HEK293 (cell line): ENCODE measurements around the gene BAZ1A.

Source experiments
- CTCF ChIA-PET: fragments of 350-600 bp; formaldehyde crosslinking; extraction: SDS; loops from one replicate; lab custom pipeline; 2021; ENCODE audit warnings: antibody characterized with exemption; lab: Yijun Ruan, JAX
- POLR2A ChIA-PET: fragments of 300-600 bp; formaldehyde crosslinking; extraction: SDS; loops from one replicate; lab custom pipeline; 2020; ENCODE audit warnings: antibody characterized with exemption, inconsistent platforms; lab: Yijun Ruan, JAX
- H3K27ac ChIP-seq: fragments of 200-500 bp; sonication (Bioruptor generic); 2 replicates; pipeline ENCODE4 v1.5.1; 2014; ENCODE audit warnings: low read depth, low read length, control low read depth, inconsistent platforms; ENCODE audit errors: extremely low read depth
- H3K36me3 ChIP-seq, 2 experiments: fragments of 200-500 bp in 1 of 2; sonication (Bioruptor generic) in 1 of 2; 1 replicate in 1 of 2; 2 replicates in 1 of 2; pipeline ENCODE4 v1.5.1; 2014 to 2017; ENCODE audit warnings: inconsistent platforms in 2 of 2, low read length in 2 of 2; ENCODE audit not compliant: control insufficient read depth in 2 of 2, insufficient read depth in 1 of 2
- H3K4me1 ChIP-seq: fragments of 200-500 bp; sonication (Bioruptor generic); 2 replicates; pipeline ENCODE4 v1.5.1; 2014; ENCODE audit warnings: mild to moderate bottlenecking, low read length, inconsistent platforms; ENCODE audit not compliant: control insufficient read depth, insufficient read depth
- H3K4me3 ChIP-seq: 2 replicates; pipeline ENCODE4 v1.5.1; 2011; ENCODE audit warnings: low read depth, mild to moderate bottlenecking, control low read depth, low read length, moderate library complexity
- H3K9me3 ChIP-seq: fragments of 200-500 bp; sonication (Bioruptor generic); 2 replicates; pipeline ENCODE4 v1.5.1; 2014; ENCODE audit warnings: low read depth, low read length, inconsistent platforms; ENCODE audit not compliant: control insufficient read depth, insufficient read depth
- KLF8 ChIP-seq: fragments of 450-650 bp; formaldehyde crosslinking; IDR thresholded peaks from 2 replicates; pipeline ENCODE4 v1.5.1; 2016; ENCODE audit warnings: missing biosample characterization, missing genetic modification characterization
- MZF1 ChIP-seq: fragments of 450-650 bp; formaldehyde crosslinking; IDR thresholded peaks from 2 replicates; pipeline ENCODE4 v1.5.1; 2017; ENCODE audit warnings: missing biosample characterization, missing genetic modification characterization, borderline replicate concordance
- SP2 ChIP-seq: fragments of 450-650 bp; formaldehyde crosslinking; IDR thresholded peaks from 2 replicates; pipeline ENCODE4 v1.5.1; 2016; ENCODE audit warnings: missing biosample characterization, missing genetic modification characterization
- WT1 ChIP-seq: fragments of 450-650 bp; formaldehyde crosslinking; IDR thresholded peaks from 2 replicates; pipeline ENCODE4 v1.5.1; 2016; ENCODE audit warnings: missing biosample characterization, missing genetic modification characterization
- ZBTB20 ChIP-seq: fragments of 450-650 bp; formaldehyde crosslinking; IDR thresholded peaks from 2 replicates; pipeline ENCODE4 v1.5.1; 2016; ENCODE audit warnings: missing biosample characterization, missing genetic modification characterization
- ZNF138 ChIP-seq: fragments of 450-650 bp; formaldehyde crosslinking; IDR thresholded peaks from 2 replicates; pipeline ENCODE4 v1.5.1; 2016; ENCODE audit warnings: missing biosample characterization, missing genetic modification characterization, borderline replicate concordance
- ZNF169 ChIP-seq: fragments of 450-650 bp; formaldehyde crosslinking; IDR thresholded peaks from 2 replicates; pipeline ENCODE4 v1.5.1; 2016; ENCODE audit warnings: missing biosample characterization, missing genetic modification characterization
- ZNF202 ChIP-seq: fragments of 450-650 bp; formaldehyde crosslinking; IDR thresholded peaks from 2 replicates; pipeline ENCODE4 v1.5.1; 2016; ENCODE audit warnings: missing biosample characterization, missing genetic modification characterization, borderline replicate concordance
- ZNF214 ChIP-seq: fragments of 450-650 bp; formaldehyde crosslinking; IDR thresholded peaks from 2 replicates; pipeline ENCODE4 v1.5.1; 2017; ENCODE audit warnings: missing biosample characterization, mild to moderate bottlenecking, missing genetic modification characterization, borderline replicate concordance
- ZNF394 ChIP-seq: fragments of 450-650 bp; formaldehyde crosslinking; IDR thresholded peaks from 2 replicates; pipeline ENCODE4 v1.5.1; 2016; ENCODE audit warnings: missing biosample characterization, missing genetic modification characterization, mild to moderate bottlenecking, moderate library complexity, borderline replicate concordance
- ZNF433 ChIP-seq: fragments of 450-650 bp; formaldehyde crosslinking; IDR thresholded peaks from 2 replicates; pipeline ENCODE4 v1.5.1; 2016; ENCODE audit warnings: missing biosample characterization, missing genetic modification characterization, low read depth
- ZNF623 ChIP-seq: fragments of 450-650 bp; formaldehyde crosslinking; IDR thresholded peaks from 2 replicates; pipeline ENCODE4 v1.5.1; 2016; ENCODE audit warnings: missing biosample characterization, missing genetic modification characterization
- ZNF626 ChIP-seq: fragments of 450-650 bp; sonication (Bioruptor Pico); formaldehyde crosslinking; IDR thresholded peaks from 2 replicates; pipeline ENCODE4 v1.5.1; 2018; ENCODE audit warnings: missing biosample characterization, missing genetic modification characterization, inconsistent platforms
- ZNF654 ChIP-seq: fragments of 450-650 bp; formaldehyde crosslinking; IDR thresholded peaks from 2 replicates; pipeline ENCODE4 v1.5.1; 2016; ENCODE audit warnings: low read depth, missing biosample characterization, missing genetic modification characterization
- ZNF776 ChIP-seq: fragments of 450-650 bp; formaldehyde crosslinking; IDR thresholded peaks from 2 replicates; pipeline ENCODE4 v1.5.0; 2017; ENCODE audit warnings: missing biosample characterization, missing genetic modification characterization, borderline replicate concordance
- ZSCAN23 ChIP-seq: fragments of 450-650 bp; formaldehyde crosslinking; IDR thresholded peaks from 2 replicates; pipeline ENCODE4 v1.5.1; 2016; ENCODE audit warnings: missing biosample characterization, missing genetic modification characterization
- ZSCAN30 ChIP-seq: fragments of 450-650 bp; IDR thresholded peaks from 2 replicates; pipeline ENCODE4 v1.5.1; 2018; ENCODE audit warnings: missing biosample characterization, mild to moderate bottlenecking, missing genetic modification characterization, moderate library complexity
- TF ChIP-seq, protein P1 (sequence below): fragments of 450-650 bp; formaldehyde crosslinking; IDR thresholded peaks from 2 replicates; pipeline ENCODE4 v1.5.1; 2016; ENCODE audit warnings: missing biosample characterization, missing genetic modification characterization
- TF ChIP-seq, protein P2 (sequence below): fragments of 450-650 bp; formaldehyde crosslinking; IDR thresholded peaks from 2 replicates; pipeline ENCODE4 v1.5.1; 2016; ENCODE audit warnings: missing biosample characterization, missing genetic modification characterization
- TF ChIP-seq, protein P3 (sequence below): fragments of 450-650 bp; formaldehyde crosslinking; IDR thresholded peaks from 2 replicates; pipeline ENCODE4 v1.5.1; 2016; ENCODE audit warnings: missing biosample characterization, missing genetic modification characterization

Gene BAZ1A

DNA sequence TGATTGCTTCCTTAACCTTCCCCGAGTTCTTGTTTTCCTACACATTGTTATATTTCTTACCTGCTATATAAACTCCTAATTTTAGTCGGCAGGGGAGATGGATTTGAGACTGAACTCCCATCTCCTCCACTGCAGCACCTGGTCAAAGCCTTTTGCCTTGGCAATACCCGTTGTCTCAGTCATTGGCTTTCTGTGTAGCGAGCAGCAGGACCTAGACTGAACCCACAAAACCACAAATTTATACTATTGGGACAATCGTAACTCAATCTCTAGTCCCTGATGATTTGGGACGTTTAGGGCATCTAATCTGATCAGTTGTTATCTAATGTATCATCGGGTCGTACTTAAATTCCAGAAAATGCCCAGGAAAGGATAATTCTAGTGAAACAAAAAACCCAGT is 37.8 kb upstream of the BAZ1A start (continued):
- TF ChIP-seq, protein P1, sequence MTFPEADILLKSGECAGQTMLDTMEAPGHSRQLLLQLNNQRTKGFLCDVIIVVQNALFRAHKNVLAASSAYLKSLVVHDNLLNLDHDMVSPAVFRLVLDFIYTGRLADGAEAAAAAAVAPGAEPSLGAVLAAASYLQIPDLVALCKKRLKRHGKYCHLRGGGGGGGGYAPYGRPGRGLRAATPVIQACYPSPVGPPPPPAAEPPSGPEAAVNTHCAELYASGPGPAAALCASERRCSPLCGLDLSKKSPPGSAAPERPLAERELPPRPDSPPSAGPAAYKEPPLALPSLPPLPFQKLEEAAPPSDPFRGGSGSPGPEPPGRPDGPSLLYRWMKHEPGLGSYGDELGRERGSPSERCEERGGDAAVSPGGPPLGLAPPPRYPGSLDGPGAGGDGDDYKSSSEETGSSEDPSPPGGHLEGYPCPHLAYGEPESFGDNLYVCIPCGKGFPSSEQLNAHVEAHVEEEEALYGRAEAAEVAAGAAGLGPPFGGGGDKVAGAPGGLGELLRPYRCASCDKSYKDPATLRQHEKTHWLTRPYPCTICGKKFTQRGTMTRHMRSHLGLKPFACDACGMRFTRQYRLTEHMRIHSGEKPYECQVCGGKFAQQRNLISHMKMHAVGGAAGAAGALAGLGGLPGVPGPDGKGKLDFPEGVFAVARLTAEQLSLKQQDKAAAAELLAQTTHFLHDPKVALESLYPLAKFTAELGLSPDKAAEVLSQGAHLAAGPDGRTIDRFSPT (tag by site-specific recombination), result no peak
- TF ChIP-seq, all 188 proteins: peak for 0

DNA sequence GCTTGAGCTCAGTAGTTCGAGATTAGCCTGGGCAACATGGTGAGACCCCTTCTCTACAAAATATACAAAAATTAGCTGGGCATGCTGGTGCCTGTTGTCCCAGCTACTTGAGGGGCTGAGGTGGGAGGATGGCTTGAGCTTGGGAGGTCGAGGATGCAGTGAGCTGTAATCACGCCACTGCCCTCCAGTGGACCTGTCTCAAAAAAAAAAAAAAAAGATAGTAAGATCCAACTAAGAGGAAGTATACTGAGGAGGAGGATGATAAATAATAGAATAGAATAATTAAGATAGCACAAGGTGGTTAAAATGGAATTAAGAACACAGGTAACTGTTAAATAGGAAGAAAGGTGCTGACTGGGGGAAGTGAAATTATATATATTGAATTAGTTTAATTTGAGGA is 37.0 kb upstream of the BAZ1A start:
- no peaks in the 10 kb centered on the region for H3K4me1 ChIP-seq
- TF ChIP-seq ZNF776 (tag by site-specific recombination) (no peak), ZNF654 (tag by site-specific recombination) (peak; percentile 20; the same call in 1 of the 2 replicates)
- TF ChIP-seq, protein P2, sequence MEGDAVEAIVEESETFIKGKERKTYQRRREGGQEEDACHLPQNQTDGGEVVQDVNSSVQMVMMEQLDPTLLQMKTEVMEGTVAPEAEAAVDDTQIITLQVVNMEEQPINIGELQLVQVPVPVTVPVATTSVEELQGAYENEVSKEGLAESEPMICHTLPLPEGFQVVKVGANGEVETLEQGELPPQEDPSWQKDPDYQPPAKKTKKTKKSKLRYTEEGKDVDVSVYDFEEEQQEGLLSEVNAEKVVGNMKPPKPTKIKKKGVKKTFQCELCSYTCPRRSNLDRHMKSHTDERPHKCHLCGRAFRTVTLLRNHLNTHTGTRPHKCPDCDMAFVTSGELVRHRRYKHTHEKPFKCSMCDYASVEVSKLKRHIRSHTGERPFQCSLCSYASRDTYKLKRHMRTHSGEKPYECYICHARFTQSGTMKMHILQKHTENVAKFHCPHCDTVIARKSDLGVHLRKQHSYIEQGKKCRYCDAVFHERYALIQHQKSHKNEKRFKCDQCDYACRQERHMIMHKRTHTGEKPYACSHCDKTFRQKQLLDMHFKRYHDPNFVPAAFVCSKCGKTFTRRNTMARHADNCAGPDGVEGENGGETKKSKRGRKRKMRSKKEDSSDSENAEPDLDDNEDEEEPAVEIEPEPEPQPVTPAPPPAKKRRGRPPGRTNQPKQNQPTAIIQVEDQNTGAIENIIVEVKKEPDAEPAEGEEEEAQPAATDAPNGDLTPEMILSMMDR (tag by site-specific recombination), result peak; percentile 48; the same call in 1 of the 2 replicates
- H3K9me3 ChIP-seq, result no peaks in the 10 kb centered on the region
- H3K36me3 ChIP-seq, result no peaks in the 10 kb centered on the region
- POLR2A ChIA-PET, result interaction anchor here (0.6 to 1.2 kb wide), 2 partner anchors 36 to 37 kb away, joined by 3 read pairs; partner anchors contain the start of gene BAZ1A
- H3K4me3 ChIP-seq, result no peak overlapping the region
- no peak overlapping the region for H3K27ac ChIP-seq
- CTCF ChIA-PET, result interaction anchor here (0.6 kb wide), 3 partner anchors 190 to 506 kb away, joined by 3 to 7 read pairs (median 3); no protein-coding TSS in a partner anchor

DNA sequence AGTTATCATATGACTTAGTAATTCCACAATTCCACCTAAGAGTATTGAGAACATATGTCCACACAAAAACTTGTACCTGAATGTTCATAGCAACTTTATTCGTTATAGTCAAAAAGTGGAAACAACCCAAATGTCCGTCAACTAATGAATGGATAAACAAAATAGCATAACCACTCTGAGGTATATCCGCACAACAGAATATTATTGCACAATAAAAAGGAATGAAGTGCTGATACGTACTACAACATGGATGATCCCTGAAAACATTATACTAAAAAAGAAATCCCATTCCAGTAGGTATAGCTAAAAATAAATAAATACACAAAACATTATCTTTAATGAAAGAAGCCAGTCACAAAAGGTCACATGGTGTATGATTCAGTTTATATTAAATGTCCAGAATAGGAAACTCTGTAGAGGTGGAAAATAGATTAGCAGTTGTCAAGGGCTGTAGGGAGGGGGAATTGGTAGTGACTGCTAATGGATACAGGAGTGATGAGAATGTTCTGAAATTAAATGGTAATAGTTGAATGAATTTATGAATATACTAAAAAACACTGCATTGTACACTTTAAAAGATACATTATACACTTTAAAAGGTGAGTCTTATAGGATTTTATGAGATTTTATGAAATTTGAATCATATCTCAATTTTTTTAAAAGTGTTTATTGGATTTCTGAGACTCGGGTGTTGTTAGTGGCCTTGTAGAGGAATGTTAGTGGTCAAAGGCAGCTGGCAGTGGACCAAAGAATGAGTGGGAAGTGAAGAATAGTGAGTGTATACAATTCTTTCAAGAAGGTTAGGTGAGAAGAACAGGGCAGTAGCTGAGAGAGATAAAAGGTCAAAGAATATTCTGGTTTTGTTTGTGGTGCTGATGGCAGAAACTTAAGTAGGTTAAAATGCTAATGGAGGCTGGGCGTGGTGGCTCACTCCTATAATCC is 36.3 kb upstream of the BAZ1A start:
- no peak overlapping the region for H3K27ac ChIP-seq
- no peaks in the 10 kb centered on the region for H3K36me3 ChIP-seq
- no peaks in the 10 kb centered on the region for H3K9me3 ChIP-seq
- POLR2A ChIA-PET, result interaction anchor here (0.6 to 1.2 kb wide), 2 partner anchors 36 to 37 kb away, joined by 3 read pairs; partner anchors contain the start of gene BAZ1A
- TF ChIP-seq SP2 (tag by site-specific recombination) (no peak), ZNF138 (no peak), ZNF623 (tag by site-specific recombination) (no peak), ZNF214 (tag by site-specific recombination) (no peak), KLF8 (tag by site-specific recombination) (no peak), ZSCAN30 (tag by site-specific recombination) (no peak), MZF1 (no peak), ZNF433 (no peak), ZNF626 (tag by site-specific recombination) (no peak), ZNF394 (tag by site-specific recombination) (no peak), ZNF169 (tag by site-specific recombination) (no peak), ZSCAN23 (tag by site-specific recombination) (no peak), ZBTB20 (tag by site-specific recombination) (no peak), WT1 (tag by site-specific recombination) (no peak), ZNF202 (tag by site-specific recombination) (no peak)
- TF ChIP-seq, protein P3, sequence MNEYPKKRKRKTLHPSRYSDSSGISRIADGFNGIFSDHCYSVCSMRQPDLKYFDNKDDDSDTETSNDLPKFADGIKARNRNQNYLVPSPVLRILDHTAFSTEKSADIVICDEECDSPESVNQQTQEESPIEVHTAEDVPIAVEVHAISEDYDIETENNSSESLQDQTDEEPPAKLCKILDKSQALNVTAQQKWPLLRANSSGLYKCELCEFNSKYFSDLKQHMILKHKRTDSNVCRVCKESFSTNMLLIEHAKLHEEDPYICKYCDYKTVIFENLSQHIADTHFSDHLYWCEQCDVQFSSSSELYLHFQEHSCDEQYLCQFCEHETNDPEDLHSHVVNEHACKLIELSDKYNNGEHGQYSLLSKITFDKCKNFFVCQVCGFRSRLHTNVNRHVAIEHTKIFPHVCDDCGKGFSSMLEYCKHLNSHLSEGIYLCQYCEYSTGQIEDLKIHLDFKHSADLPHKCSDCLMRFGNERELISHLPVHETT, result no peak
- no peak overlapping the region for H3K4me3 ChIP-seq
- H3K4me1 ChIP-seq, result no peaks in the 10 kb centered on the region
- CTCF ChIA-PET, result interaction anchor here (0.6 kb wide), 3 partner anchors 248 to 507 kb away, joined by 3 to 7 read pairs (median 3); no protein-coding TSS in a partner anchor
